Karpas-422 (cell line): ENCODE data around the gene VAT1L. TPM values are rescaled to one million over a fixed set of nuclear protein-coding genes. Genes with fewer than 3 reads are reported as not detected.

Experiments used
- DNase-seq: peaks from one replicate; pipeline ENCODE4 v3.0.0-alpha.2; 2015
- H2AFZ ChIP-seq: fragments of 200-600 bp; sonication (generic); 2 replicates; pipeline ENCODE4 v1.6.1; 2014; ENCODE audit warnings: antibody characterized with exemption, low read length, mixed read lengths
- H3K27ac ChIP-seq: fragments of 200-600 bp; sonication (generic); 2 replicates; pipeline ENCODE4 v1.5.1; 2014; ENCODE audit warnings: mild to moderate bottlenecking, low read length, moderate library complexity
- H3K27me3 ChIP-seq: fragments of 200-600 bp; sonication (generic); 2 replicates; pipeline ENCODE4 v1.6.1; 2014; ENCODE audit warnings: low read length, mixed read lengths
- H3K36me3 ChIP-seq: fragments of 200-600 bp; sonication (generic); 2 replicates; pipeline ENCODE4 v1.6.1; 2014; ENCODE audit warnings: low read length, mixed read lengths; ENCODE audit not compliant: insufficient read depth
- H3K4me1 ChIP-seq: fragments of 200-600 bp; sonication (generic); 2 replicates; pipeline ENCODE4 v1.6.1; 2014; ENCODE audit warnings: mild to moderate bottlenecking, low read length, mixed read lengths
- H3K4me2 ChIP-seq: fragments of 200-600 bp; sonication (generic); 2 replicates; pipeline ENCODE4 v1.6.1; 2014; ENCODE audit warnings: low read length, low read depth, mild to moderate bottlenecking; ENCODE audit not compliant: poor library complexity, severe bottlenecking
- H3K4me3 ChIP-seq: fragments of 200-600 bp; sonication (generic); 2 replicates; pipeline ENCODE4 v1.5.1; 2014; ENCODE audit warnings: mild to moderate bottlenecking, antibody characterized with exemption, low read length, mixed read lengths
- H3K79me2 ChIP-seq: fragments of 200-600 bp; sonication (generic); 2 replicates; pipeline ENCODE4 v1.6.1; 2014; ENCODE audit warnings: mild to moderate bottlenecking, low read length, mixed read lengths
- H3K9ac ChIP-seq: fragments of 200-600 bp; sonication (generic); 2 replicates; pipeline ENCODE4 v1.6.0; 2014; ENCODE audit warnings: low read length
- H3K9me2 ChIP-seq: fragments of 200-600 bp; sonication (generic), shearing (Covaris generic); replicated peaks from 2 replicates; pipeline ENCODE4 v1.6.0; 2014; ENCODE audit warnings: mild to moderate bottlenecking, low read length, moderate library complexity; ENCODE audit not compliant: insufficient read depth
- H3K9me3 ChIP-seq: fragments of 300-700, 200-600 bp; sonication (generic); 2 replicates; pipeline ENCODE4 v1.6.1; 2014; ENCODE audit warnings: low read length, mixed read lengths
- H4K20me1 ChIP-seq: fragments of 200-600 bp; sonication (generic); 2 replicates; pipeline ENCODE4 v1.6.1; 2014; ENCODE audit warnings: mild to moderate bottlenecking, antibody characterized with exemption, low read length, low read depth; ENCODE audit not compliant: insufficient read depth
- total RNA-seq: library from RNA; depleted of rRNA; stranded (reverse); fragments of >200 nt; shearing (Covaris generic); gene quantifications from 2 replicates; pipeline ENCODE4 v1.2.3, GENCODE V29; 2014; ENCODE audit warnings: low replicate concordance

The VAT1L gene
- total RNA-seq, 1 experiment from 2014 or later: 5.1 TPM

DNA sequence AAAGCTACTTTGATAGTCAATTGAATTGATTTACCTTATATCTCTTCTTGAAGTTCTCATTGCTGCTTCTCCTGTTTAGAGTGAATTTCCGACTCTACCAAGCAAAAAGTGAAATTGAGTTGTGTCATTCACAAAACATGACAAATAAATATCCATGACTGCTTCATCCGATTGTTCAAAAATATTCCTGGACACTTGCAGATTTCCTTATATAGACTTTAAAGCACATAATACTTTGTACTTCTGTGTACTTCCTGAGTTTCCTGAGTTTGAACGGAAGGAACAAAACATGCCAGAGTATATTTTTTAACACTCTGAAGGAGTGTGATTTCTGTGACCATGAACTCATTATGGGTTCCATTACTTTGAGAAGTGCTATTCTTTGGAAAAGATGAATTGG lies 20.5 kb upstream of the VAT1L start:
- no peaks in the 10 kb centered on the region for H3K9me2 ChIP-seq
- H3K4me2 ChIP-seq: no peak overlapping the region
- H3K27ac ChIP-seq: no peak overlapping the region
- no peak for DNase-seq
- H3K4me1 ChIP-seq: no peaks in the 10 kb centered on the region
- no peaks in the 10 kb centered on the region for H3K27me3 ChIP-seq
- no peaks in the 10 kb centered on the region for H3K36me3 ChIP-seq
- no peak overlapping the region for H3K9ac ChIP-seq
- H4K20me1 ChIP-seq: no peaks in the 10 kb centered on the region
- no peak overlapping the region for H2AFZ ChIP-seq
- H3K9me3 ChIP-seq: no peaks in the 10 kb centered on the region
- H3K4me3 ChIP-seq: no peak overlapping the region
- H3K79me2 ChIP-seq: no peaks in the 10 kb centered on the region

DNA sequence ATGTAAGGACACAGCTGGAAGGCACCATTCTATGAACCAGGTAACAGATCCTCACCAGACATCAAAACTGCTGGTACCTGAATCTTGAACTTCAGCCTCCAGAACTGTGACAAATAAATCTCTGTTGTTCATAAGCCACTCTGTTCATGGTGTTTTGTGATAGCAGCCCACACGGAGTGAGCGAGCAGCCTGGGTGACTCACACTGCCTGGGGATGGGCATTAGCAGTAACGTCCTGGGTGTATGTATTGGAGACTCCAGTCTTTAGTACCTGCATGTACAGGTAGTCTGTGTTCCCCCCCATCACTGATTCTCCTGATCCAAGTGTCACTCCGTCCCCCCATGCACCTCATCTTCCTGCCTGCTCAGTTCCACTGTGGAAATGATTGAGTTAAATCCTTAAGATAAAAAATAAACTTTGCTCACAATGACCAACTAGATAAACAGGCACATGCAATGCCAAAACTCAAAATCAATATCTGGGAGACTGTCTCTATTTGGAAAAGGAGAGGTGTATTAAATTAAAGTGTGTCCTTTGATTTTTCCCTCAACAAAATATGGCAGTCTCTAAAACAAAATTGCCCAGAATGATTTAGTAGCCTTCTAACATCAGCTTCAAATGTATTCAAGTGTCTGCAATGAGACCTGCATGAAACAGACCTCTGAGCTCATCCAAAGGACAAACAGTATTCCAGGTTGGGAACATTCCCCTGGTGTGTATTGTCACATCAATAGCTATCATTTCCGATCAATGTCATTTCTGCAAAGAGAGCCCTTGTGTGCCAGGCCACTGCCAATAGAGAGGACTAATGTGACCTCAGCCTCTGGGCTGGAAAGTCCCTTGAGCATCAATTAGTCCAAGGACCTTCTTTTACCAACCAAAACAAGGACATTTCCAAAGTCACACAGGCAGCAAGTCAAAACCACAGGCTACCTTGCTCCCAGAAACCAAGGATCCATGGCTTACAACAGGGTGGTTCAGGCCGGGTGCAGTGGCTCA lies 12.2 kb upstream of the VAT1L start:
- H3K27me3 ChIP-seq: no peaks in the 10 kb centered on the region
- DNase-seq: no peak
- no peaks in the 10 kb centered on the region for H3K9me2 ChIP-seq
- no peak overlapping the region for H3K4me2 ChIP-seq
- no peaks in the 10 kb centered on the region for H3K79me2 ChIP-seq
- no peak overlapping the region for H2AFZ ChIP-seq
- H3K27ac ChIP-seq: no peak overlapping the region
- no peak overlapping the region for H3K4me3 ChIP-seq
- no peaks in the 10 kb centered on the region for H3K4me1 ChIP-seq
- no peaks in the 10 kb centered on the region for H3K36me3 ChIP-seq
- no peak overlapping the region for H3K9ac ChIP-seq
- H4K20me1 ChIP-seq: no peaks in the 10 kb centered on the region
- H3K9me3 ChIP-seq: no peaks in the 10 kb centered on the region

DNA sequence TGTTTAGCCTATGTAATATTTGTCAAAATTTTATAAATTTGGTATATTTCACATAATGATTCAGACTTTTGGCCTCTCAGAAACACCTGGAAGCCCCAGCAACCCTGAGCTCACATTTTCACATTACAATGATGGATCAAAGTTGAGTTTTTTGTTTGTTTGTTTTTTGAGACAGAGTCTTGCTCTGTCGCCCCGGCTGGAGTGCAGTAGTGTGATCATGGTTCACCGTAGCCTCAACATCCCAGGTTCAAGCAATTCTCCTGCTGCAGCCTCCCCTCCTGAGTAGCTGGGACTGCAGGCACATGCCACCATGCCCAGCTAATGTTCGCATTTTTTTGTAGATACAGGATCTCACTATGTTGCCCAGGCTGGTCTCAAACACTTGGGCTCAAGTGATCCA lies 10.6 kb upstream of the VAT1L start:
- H3K4me3 ChIP-seq: no peak overlapping the region
- H3K4me1 ChIP-seq: peaks cover 7% of the 10 kb centered on the region
- H2AFZ ChIP-seq: no peak overlapping the region
- H3K9me2 ChIP-seq: no peaks in the 10 kb centered on the region
- H3K9me3 ChIP-seq: no peaks in the 10 kb centered on the region
- H4K20me1 ChIP-seq: no peaks in the 10 kb centered on the region
- H3K9ac ChIP-seq: no peak overlapping the region
- no peaks in the 10 kb centered on the region for H3K36me3 ChIP-seq
- no peaks in the 10 kb centered on the region for H3K27me3 ChIP-seq
- H3K27ac ChIP-seq: no peak overlapping the region
- no peak overlapping the region for H3K4me2 ChIP-seq
- no peak for DNase-seq
- H3K79me2 ChIP-seq: no peaks in the 10 kb centered on the region

DNA sequence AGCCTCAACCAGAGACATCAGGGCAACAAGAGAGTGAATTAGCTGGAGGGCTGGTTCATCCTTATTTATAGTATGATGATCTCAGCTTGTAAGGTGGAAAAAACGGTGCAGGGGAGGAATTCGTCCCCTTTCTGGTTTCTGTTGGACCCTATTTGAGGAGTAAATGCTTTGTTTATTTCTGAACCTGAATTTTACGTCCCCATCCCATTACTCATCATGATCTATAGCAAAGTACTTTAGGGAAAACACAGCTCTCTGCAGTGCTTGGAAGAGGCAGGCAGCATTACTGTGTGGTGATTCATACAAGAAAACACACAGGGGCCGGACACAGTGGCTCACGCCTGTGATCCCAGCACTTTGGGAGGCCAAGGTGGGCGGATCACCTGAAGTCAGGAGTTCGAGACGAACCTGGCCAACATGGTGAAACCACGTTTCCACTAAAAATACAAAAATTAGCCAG lies 8.0 kb upstream of the VAT1L start:
- no peaks in the 10 kb centered on the region for H3K36me3 ChIP-seq
- H2AFZ ChIP-seq: no peak overlapping the region
- H3K9ac ChIP-seq: no peak overlapping the region
- DNase-seq: no peak
- H3K27ac ChIP-seq: no peak overlapping the region
- no peaks in the 10 kb centered on the region for H3K9me3 ChIP-seq
- peaks cover 10% of the 10 kb centered on the region for H3K4me1 ChIP-seq
- no peaks in the 10 kb centered on the region for H3K9me2 ChIP-seq
- no peak overlapping the region for H3K4me3 ChIP-seq
- H4K20me1 ChIP-seq: no peaks in the 10 kb centered on the region
- H3K4me2 ChIP-seq: no peak overlapping the region
- H3K27me3 ChIP-seq: no peaks in the 10 kb centered on the region
- H3K79me2 ChIP-seq: no peaks in the 10 kb centered on the region

DNA sequence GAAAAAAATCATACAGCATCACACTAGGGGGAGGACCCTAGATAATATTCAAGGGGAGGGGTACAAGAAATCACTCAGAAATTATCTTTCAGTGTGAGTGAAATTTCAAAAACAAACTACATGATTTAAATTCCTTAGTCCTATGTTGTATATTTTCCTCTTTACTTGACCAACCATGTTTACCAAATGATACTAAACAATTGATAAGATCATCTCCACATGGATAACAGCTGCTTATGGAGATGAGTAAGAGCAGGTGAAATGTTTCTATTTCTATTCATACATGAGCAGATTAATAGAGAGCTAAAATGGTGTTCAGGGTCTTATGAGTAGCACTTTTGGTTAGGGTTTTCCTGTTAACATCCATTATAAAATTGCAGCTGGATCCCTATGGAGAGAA lies 7.3 kb upstream of the VAT1L start:
- DNase-seq: no peak
- Histone ChIP-seq H3K36me3 (no peaks in the 10 kb centered on the region), H2AFZ (0 out of 2 replicates have a peak overlapping the region, but pooled peaks have one; percentile 31)

DNA sequence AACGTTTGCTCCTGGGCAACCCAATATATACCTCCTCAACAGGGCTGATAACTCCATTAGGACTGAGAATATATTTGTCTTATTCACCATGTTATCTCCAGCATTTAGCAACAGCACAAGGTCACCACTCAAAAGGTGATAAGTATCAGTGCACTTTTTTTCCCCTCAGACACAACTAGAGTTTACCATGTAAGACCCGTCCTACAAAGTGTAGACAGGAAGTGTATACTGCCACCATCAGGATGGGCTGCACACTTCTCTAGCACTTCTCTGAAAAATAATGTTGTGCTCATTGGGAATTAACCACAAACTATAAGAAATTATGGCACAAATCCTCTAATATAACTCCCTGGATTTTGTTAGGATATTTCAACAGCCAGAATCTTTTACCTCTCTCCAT lies 5.7 kb upstream of the VAT1L start:
- H3K36me3 ChIP-seq: no peaks in the 10 kb centered on the region
- H3K79me2 ChIP-seq: no peaks in the 10 kb centered on the region
- no peaks in the 10 kb centered on the region for H4K20me1 ChIP-seq
- no peaks in the 10 kb centered on the region for H3K9me3 ChIP-seq
- peaks cover 11% of the 10 kb centered on the region for H3K4me1 ChIP-seq
- H3K27ac ChIP-seq: no peak overlapping the region
- no peak overlapping the region for H3K4me3 ChIP-seq
- no peak overlapping the region for H3K9ac ChIP-seq
- H3K27me3 ChIP-seq: no peaks in the 10 kb centered on the region
- 0 out of 2 replicates have a peak overlapping the region, but pooled peaks have one; percentile 16 for H2AFZ ChIP-seq
- H3K9me2 ChIP-seq: no peaks in the 10 kb centered on the region
- peak; percentile 82 for DNase-seq
- H3K4me2 ChIP-seq: peak overlapping the region; percentile 5

More for the DNA sequence above, 7.3 kb upstream of the VAT1L start:
- no peak overlapping the region for H3K9ac ChIP-seq
- H3K4me2 ChIP-seq: no peak overlapping the region
- no peaks in the 10 kb centered on the region for H3K79me2 ChIP-seq
- no peaks in the 10 kb centered on the region for H3K9me3 ChIP-seq
- peaks cover 10% of the 10 kb centered on the region for H3K4me1 ChIP-seq
- no peak overlapping the region for H3K27ac ChIP-seq
- H3K9me2 ChIP-seq: no peaks in the 10 kb centered on the region
- no peaks in the 10 kb centered on the region for H3K27me3 ChIP-seq
- no peaks in the 10 kb centered on the region for H4K20me1 ChIP-seq
- no peak overlapping the region for H3K4me3 ChIP-seq

DNA sequence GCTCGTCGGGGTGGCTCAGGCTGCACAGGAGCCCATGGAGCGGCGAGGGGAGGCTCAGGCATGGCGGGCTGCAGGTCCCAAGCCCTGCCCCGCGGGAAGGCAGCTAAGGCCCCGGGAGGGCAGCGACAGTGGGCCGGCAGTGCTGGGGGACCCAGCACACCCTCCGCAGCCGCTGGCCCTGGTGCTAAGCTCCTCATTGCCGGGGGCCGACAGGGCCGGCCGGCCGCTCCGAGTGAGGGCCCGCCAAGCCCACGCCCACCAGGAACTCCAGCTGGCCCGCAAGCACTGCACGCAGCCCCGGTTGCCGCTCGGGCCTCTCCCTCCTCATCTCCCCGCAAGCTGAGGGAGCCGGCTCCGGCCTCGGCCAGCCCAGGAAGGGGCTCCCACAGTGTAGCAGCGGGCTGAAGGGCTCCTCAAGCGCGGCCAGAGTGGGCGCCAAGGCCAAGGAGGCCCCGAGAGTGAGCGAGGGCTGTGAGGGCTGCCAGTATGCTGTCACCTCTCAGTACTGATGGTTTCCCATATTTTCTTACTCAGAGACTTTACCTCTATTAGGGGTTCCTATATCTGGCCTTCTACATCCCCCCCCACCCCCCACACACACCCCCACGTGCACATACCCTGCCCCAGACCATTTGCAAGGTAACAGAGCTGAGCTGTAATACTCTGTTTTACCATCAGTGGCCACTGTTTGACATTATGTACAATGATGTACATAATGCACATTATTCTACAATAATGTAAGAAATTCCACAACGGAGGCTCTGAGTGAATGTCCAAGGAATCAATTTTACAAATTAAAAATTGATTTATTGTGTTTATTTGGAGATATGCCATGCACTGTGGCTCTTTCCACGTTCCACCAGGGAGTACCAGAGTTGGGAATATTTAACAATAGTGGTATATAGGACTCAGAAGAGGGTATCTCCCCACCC lies 3.7 kb upstream of the VAT1L start:
- H3K9ac ChIP-seq: no peak overlapping the region

DNA sequence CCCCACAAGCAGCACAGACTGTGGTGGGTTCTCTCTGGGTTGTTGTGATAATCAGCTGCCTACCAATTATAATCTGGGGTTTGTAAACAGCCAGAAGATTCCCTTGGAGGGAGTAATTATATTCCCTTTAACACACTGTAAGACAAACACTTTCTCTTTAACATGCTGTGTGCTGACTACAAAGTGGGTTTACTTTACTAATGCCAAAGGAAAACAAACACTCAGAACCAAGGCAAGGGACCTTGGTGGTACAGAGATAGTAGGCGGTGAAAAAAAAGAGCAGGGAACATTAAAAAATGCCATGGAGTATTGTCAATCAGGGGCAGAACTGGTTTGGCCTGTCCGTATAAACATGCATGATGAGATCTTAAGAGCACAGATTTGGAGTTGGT lies 3.0 kb upstream of the VAT1L start:
- Histone ChIP-seq H3K27ac (no peak overlapping the region), H3K36me3 (no peaks in the 10 kb centered on the region), H3K4me1 (peaks cover 29% of the 10 kb centered on the region), H3K27me3 (no peaks in the 10 kb centered on the region), H3K4me2 (no peak overlapping the region), H3K4me3 (no peak overlapping the region), H4K20me1 (no peaks in the 10 kb centered on the region; the same call in 1 of the 2 replicates), H3K79me2 (no peaks in the 10 kb centered on the region), H3K9me3 (no peaks in the 10 kb centered on the region), H3K9ac (no peak overlapping the region), H3K9me2 (no peaks in the 10 kb centered on the region), H2AFZ (no peak overlapping the region)
- no peak for DNase-seq

More for the DNA sequence above, 3.7 kb upstream of the VAT1L start:
- no peaks in the 10 kb centered on the region for H3K36me3 ChIP-seq
- H2AFZ ChIP-seq: no peak overlapping the region
- no peaks in the 10 kb centered on the region for H3K9me2 ChIP-seq
- DNase-seq: peak; percentile 69
- no peaks in the 10 kb centered on the region for H3K79me2 ChIP-seq
- no peak overlapping the region for H3K4me3 ChIP-seq
- no peaks in the 10 kb centered on the region for H4K20me1 ChIP-seq
- H3K9me3 ChIP-seq: no peaks in the 10 kb centered on the region
- H3K4me1 ChIP-seq: peaks cover 26% of the 10 kb centered on the region
- no peak overlapping the region for H3K27ac ChIP-seq
- no peaks in the 10 kb centered on the region for H3K27me3 ChIP-seq
- no peak overlapping the region for H3K4me2 ChIP-seq
